Fibroblast of skin of abdomen (primary cell): ENCODE results near the gene LAMB4.
"Not testable (repeated sequence)": the region's sequence is repeated elsewhere in the genome, so short reads cannot be mapped to it uniquely, and the experiment has no call there.

Experiments
- DNase-seq: peaks from one replicate; pipeline ENCODE4 v3.0.0-alpha.2; 2013

LAMB4 gene

GRCh38 chr7:108037741-108038140 is 92.4 kb downstream of the LAMB4 start:
- DNase-seq = no peak

- DNase-seq = no peak
These were observed 93.0 kb downstream of the LAMB4 start for GRCh38 chr7:108037140-108037539.

GRCh38 chr7:108034586-108034985 is 95.6 kb downstream of the LAMB4 start:
- no peak for DNase-seq

GRCh38 chr7:108033776-108034497 is 96.2 kb downstream of the LAMB4 start:
- no peak for DNase-seq

- not testable (repeated sequence) for DNase-seq
These were observed 96.9 kb downstream of the LAMB4 start for GRCh38 chr7:108033309-108033708.

GRCh38 chr7:108030516-108030915 is 99.6 kb downstream of the LAMB4 start:
- DNase-seq = peak; percentile 56

- no peak for DNase-seq
These were observed 101.1 kb downstream of the LAMB4 start for GRCh38 chr7:108029034-108029433.

GRCh38 chr7:108028111-108028510 is 102.0 kb downstream of the LAMB4 start:
- DNase-seq = no peak

GRCh38 chr7:108027239-108027638 is 102.9 kb downstream of the LAMB4 start:
- no peak for DNase-seq

- no peak for DNase-seq
These were observed 103.5 kb downstream of the LAMB4 start for GRCh38 chr7:108026647-108027046.

GRCh38 chr7:108026116-108026515 is 104.0 kb downstream of the LAMB4 start:
- no peak for DNase-seq

GRCh38 chr7:108024538-108024937 is 105.6 kb downstream of the LAMB4 start:
- DNase-seq = no peak

GRCh38 chr7:108020585-108020984 is 109.6 kb downstream of the LAMB4 start:
- DNase-seq = no peak

GRCh38 chr7:108018668-108019067 is 111.5 kb downstream of the LAMB4 start:
- DNase-seq = no peak

- DNase-seq = no peak
These were observed 112.4 kb downstream of the LAMB4 start for GRCh38 chr7:108017776-108018151.

GRCh38 chr7:108016841-108017775 is 113.1 kb downstream of the LAMB4 start:
- peak; percentile 51 for DNase-seq

GRCh38 chr7:108015740-108016139 is 114.4 kb downstream of the LAMB4 start:
- no peak for DNase-seq

- peak; percentile 84 for DNase-seq
These were observed 115.1 kb downstream of the LAMB4 start for GRCh38 chr7:108014747-108015682.

GRCh38 chr7:108014215-108014614 is 115.9 kb downstream of the LAMB4 start:
- no peak for DNase-seq

- no peak for DNase-seq
These were observed 117.4 kb downstream of the LAMB4 start for GRCh38 chr7:108012499-108013430.

GRCh38 chr7:108010377-108010776 is 119.8 kb downstream of the LAMB4 start:
- no peak for DNase-seq
